Natural killer cell (primary cell): ENCODE measurements around the gene PXDN. TPM values are rescaled to one million over a fixed set of nuclear protein-coding genes. Genes with fewer than 3 reads are reported as not detected.

Experiments used
- ATAC-seq, 3 donors: fragments of 150-1000 bp in 2 of 3; fragments of 200-7000 bp in 1 of 3; cut with Tn5 transposase; 1 replicate in 1 of 3; 2 replicates in 2 of 3; pipeline ENCODE4 v1.10.0; 2021; ENCODE audit warnings: mild to moderate bottlenecking in 2 of 3, moderate library complexity in 2 of 3
- DNase-seq, 2 donors: peaks; one replicate each; pipeline versions ENCODE4 v3.0.0 to v3.0.0-alpha.2; 2013 to 2021; ENCODE audit warnings: mixed read lengths in 1 of 2
- H3K27ac ChIP-seq: one replicate; pipeline ENCODE4 v1.5.1; 2013; ENCODE audit warnings: mild to moderate bottlenecking, low read length
- H3K27me3 ChIP-seq: one replicate; pipeline ENCODE4 v1.6.1; 2013; ENCODE audit warnings: low read length; ENCODE audit not compliant: control insufficient read depth, insufficient read depth
- H3K36me3 ChIP-seq: one replicate; pipeline ENCODE4 v1.6.1; 2013; ENCODE audit warnings: low read length; ENCODE audit not compliant: control insufficient read depth, insufficient read depth
- H3K4me1 ChIP-seq: one replicate; pipeline ENCODE4 v1.6.1; 2013; ENCODE audit warnings: low read length; ENCODE audit not compliant: control insufficient read depth, insufficient read depth
- H3K4me3 ChIP-seq: one replicate; pipeline ENCODE4 v1.5.1; 2013; ENCODE audit warnings: low read length
- H3K9me3 ChIP-seq: one replicate; pipeline ENCODE4 v1.6.1; 2013; ENCODE audit warnings: low read length; ENCODE audit not compliant: control insufficient read depth, insufficient read depth
- H3K27ac Mint-ChIP-seq, 2 donors: one replicate each; pipeline ENCODE4 v1.8.0; 2022; ENCODE audit warnings: mild to moderate bottlenecking in 2 of 2, mixed read lengths in 2 of 2, moderate library complexity in 1 of 2
- H3K27me3 Mint-ChIP-seq, 2 donors: one replicate each; pipeline ENCODE4 v1.8.0; 2022; ENCODE audit warnings: low read depth in 2 of 2, mixed read lengths in 2 of 2
- H3K36me3 Mint-ChIP-seq: one replicate; pipeline ENCODE4 v1.8.0; 2022; ENCODE audit warnings: mixed read lengths
- H3K4me1 Mint-ChIP-seq, 2 donors: one replicate each; pipeline ENCODE4 v1.8.0; 2022; ENCODE audit warnings: mixed read lengths in 2 of 2
- H3K4me3 Mint-ChIP-seq: one replicate; pipeline ENCODE4 v1.8.0; 2022; ENCODE audit warnings: mild to moderate bottlenecking, moderate library complexity, mixed read lengths
- H3K9me3 Mint-ChIP-seq, 2 donors: one replicate each; pipeline ENCODE4 v1.8.0; 2022; ENCODE audit warnings: mixed read lengths in 2 of 2
- WGBS: methylation state at CpG from one replicate; pipeline ENCODE4 v1.1.7; 2013; ENCODE audit warnings: missing lambda C conversion rate; ENCODE audit not compliant: insufficient coverage; 5-methylcytosine and 5-hydroxymethylcytosine counted together
- intact Hi-C: fragments of 100-400 bp; cut with micrococcal nuclease; formaldehyde crosslinking; loops from one replicate; pipeline ENCODE4 v1.14.2; 2022
- total RNA-seq, 4 donors: library from RNA; stranded (reverse); fragments of 120-200 nt in 1 of 4; gene quantifications; one replicate each; pipeline versions ENCODE4 v1.2.3 to v1.2.4, GENCODE V29; 2013 to 2022
- TF ChIP-seq, protein P1 (sequence below): fragments of 200-600 bp; IDR thresholded peaks from one replicate; pipeline ENCODE4 v1.8.0; 2022; ENCODE audit warnings: antibody characterized with exemption

The PXDN gene
- total RNA-seq, 3 donors from 2014 or later (not counting 1 experiment from before 2014, with no cell fraction given) = 2.1 to 3.7 (median 2.5) TPM

DNA sequence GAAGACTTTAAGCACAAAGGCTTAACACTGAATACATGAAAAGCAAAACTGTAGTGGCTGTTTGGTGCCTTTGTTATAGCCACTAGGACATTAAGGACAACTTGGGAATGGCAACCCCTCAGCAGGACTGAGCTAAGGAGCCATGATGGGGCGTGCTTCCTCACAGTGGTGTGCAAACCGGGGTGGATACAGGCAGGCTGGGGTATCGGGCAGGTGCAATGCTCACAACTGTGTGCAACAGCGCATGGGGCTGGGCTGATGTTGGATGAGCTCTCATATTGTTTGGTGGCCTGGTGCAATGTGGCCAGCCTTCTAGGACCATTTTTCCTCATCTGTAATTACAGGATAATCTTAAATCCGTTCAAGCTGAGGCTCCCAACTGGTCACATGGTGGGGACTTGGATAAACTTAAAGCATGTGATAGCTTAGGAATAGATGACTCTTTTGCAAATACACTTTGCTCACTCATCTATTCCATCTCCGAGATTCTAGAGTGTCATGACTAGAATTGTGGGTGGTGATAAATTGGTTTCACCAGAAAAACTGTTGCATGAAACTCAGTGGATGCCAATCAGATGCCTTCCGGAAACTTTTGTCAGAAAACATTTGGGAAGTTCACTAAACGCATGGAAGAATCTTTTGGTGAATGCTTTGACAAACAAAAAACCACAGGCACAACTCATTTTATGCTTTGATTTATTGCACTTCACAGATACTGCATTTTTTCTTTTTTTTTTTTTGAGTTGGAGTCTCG lies 116.5 kb downstream of the PXDN start:
- Mint-ChIP-seq H3K9me3 (no peaks in the 10 kb centered on the region), H3K4me1 (no peaks in the 10 kb centered on the region), H3K27ac (no peak overlapping the region), H3K27me3 (no peaks in the 10 kb centered on the region), H3K36me3 (no peaks in the 10 kb centered on the region), H3K4me3 (no peak overlapping the region)
- DNase-seq = no peak
- ATAC-seq = no peak
- Histone ChIP-seq H3K27me3 (no peaks in the 10 kb centered on the region), H3K9me3 (no peaks in the 10 kb centered on the region), H3K4me3 (no peak overlapping the region), H3K27ac (no peak overlapping the region), H3K4me1 (no peaks in the 10 kb centered on the region), H3K36me3 (no peaks in the 10 kb centered on the region)
- intact Hi-C loops = no loop called here
- TF ChIP-seq, protein P1, sequence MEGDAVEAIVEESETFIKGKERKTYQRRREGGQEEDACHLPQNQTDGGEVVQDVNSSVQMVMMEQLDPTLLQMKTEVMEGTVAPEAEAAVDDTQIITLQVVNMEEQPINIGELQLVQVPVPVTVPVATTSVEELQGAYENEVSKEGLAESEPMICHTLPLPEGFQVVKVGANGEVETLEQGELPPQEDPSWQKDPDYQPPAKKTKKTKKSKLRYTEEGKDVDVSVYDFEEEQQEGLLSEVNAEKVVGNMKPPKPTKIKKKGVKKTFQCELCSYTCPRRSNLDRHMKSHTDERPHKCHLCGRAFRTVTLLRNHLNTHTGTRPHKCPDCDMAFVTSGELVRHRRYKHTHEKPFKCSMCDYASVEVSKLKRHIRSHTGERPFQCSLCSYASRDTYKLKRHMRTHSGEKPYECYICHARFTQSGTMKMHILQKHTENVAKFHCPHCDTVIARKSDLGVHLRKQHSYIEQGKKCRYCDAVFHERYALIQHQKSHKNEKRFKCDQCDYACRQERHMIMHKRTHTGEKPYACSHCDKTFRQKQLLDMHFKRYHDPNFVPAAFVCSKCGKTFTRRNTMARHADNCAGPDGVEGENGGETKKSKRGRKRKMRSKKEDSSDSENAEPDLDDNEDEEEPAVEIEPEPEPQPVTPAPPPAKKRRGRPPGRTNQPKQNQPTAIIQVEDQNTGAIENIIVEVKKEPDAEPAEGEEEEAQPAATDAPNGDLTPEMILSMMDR = no peak
- WGBS = 81% methylated on average over 8 of the region's 9 CpGs

DNA sequence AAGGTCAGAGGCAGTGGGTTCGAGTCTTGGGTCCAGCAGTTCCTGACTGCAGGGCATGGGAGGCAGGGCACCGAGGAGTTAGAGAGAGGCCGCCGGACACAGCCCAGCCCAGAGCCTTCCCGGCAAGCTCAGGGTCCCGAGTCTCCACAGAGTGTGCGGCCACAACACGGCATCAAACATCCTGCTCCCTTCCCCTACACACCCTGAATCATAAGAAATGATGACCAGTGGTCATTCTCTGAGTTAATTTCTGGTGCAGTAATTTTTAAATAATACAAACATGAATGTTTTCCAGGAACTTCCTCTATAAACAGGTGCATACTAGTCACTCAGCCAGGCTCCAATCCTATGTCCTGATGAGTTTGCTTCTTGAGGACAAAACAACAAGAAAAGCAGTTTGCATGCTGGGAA lies 118.0 kb downstream of the PXDN start:
- Mint-ChIP-seq H3K27me3 (no peaks in the 10 kb centered on the region), H3K36me3 (no peaks in the 10 kb centered on the region), H3K27ac (no peak overlapping the region), H3K9me3 (no peaks in the 10 kb centered on the region), H3K4me1 (no peaks in the 10 kb centered on the region), H3K4me3 (no peak overlapping the region)
- ATAC-seq (no peak), DNase-seq (no peak)
- Histone ChIP-seq H3K4me1 (no peaks in the 10 kb centered on the region), H3K9me3 (no peaks in the 10 kb centered on the region), H3K36me3 (no peaks in the 10 kb centered on the region), H3K4me3 (no peak overlapping the region), H3K27me3 (no peaks in the 10 kb centered on the region), H3K27ac (no peak overlapping the region)
- WGBS = 87% methylated on average over 8 of the region's 8 CpGs
- intact Hi-C loops = no loop called here
- TF ChIP-seq, protein P1 = no peak

GRCh38 chr2:1625281-1626001 lies 118.9 kb downstream of the PXDN start:
- ATAC-seq (no peak), DNase-seq (no peak)
- Mint-ChIP-seq H3K27me3 (no peaks in the 10 kb centered on the region), H3K4me3 (no peak overlapping the region), H3K9me3 (no peaks in the 10 kb centered on the region), H3K36me3 (no peaks in the 10 kb centered on the region), H3K27ac (no peak overlapping the region), H3K4me1 (no peaks in the 10 kb centered on the region)
- TF ChIP-seq, protein P1 = no peak
- Histone ChIP-seq H3K9me3 (no peaks in the 10 kb centered on the region), H3K27ac (no peak overlapping the region), H3K36me3 (no peaks in the 10 kb centered on the region), H3K4me1 (no peaks in the 10 kb centered on the region), H3K27me3 (no peaks in the 10 kb centered on the region), H3K4me3 (no peak overlapping the region)
- intact Hi-C loops = no loop called here
- WGBS = 76% methylated on average over 19 of the region's 20 CpGs
